ENCODE data around the gene DPH5. TPM values are rescaled to one million over a fixed set of nuclear protein-coding genes. Genes with fewer than 3 reads are reported as not detected.
A peak's percentile ranks its signal among the peaks of the same experiment; 100 is the strongest.
"Not testable (repeated sequence)": the region's sequence is repeated elsewhere in the genome, so short reads cannot be mapped to it uniquely, and the experiment has no call there.

DPH5 gene
- total and polyA plus RNA-seq, 2 experiments from 2014 or later = 24.1 to 26.6 TPM

DNA sequence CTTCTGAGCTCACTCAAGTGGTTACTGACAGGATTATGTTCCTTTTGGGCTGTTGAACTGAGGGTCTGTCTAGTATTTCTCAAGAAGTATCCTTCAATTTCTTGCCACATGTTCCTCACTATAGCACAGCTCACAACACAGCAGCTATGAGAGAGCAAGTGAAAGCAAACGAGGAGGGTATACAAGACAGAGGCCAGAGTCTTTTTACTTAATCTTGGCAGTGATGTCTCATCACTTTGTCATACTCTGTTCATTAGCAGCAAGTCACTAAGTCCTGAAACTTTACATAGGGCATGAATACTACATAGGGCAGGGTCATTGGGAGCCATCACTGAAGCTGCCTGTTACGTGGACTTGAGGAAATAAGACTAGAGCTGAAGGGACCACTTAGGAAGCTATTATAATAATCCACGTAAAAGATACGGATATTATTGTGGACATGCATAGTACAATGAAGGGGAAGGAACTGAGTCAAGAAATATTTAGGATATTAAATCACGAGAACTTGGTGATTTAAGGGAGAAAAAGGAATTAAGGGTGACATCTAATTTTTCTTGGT lies 66.0 kb downstream of the DPH5 start:
- H3K4me1 ChIP-seq (ENCODE audit: insufficient read depth) = peaks cover 33% of the 10 kb centered on the region
- 74% methylated on average over 5 of the region's 5 CpGs for WGBS, 2 experiments (ENCODE audit: low coverage in 1 of 2, low lambda C conversion rate in 2 of 2, missing lambda C conversion rate in 2 of 2)
- in situ Hi-C loops (cut with MboI) = no loop called here
- no peak overlapping the region for H3K4me3 ChIP-seq
- H3K9ac ChIP-seq = no peak overlapping the region
- H3K9me2 ChIP-seq (ENCODE audit: insufficient read depth) = no peaks in the 10 kb centered on the region
- peak; percentile 46 for DNase-seq
- no peak overlapping the region for H3K27ac ChIP-seq
- no peaks in the 10 kb centered on the region for H3K27me3 ChIP-seq (replicated peaks; ENCODE audit: insufficient read depth)
- no peaks in the 10 kb centered on the region for H4K20me1 ChIP-seq (ENCODE audit: insufficient read depth)
- peaks cover 68% of the 10 kb centered on the region for H3K79me2 ChIP-seq (ENCODE audit: insufficient read depth)
- H3K36me3 ChIP-seq (ENCODE audit: low read depth) = peaks cover 27% of the 10 kb centered on the region
- no peaks in the 10 kb centered on the region for H3K9me3 ChIP-seq (ENCODE audit: low read depth)
- peaks cover 20% of the 10 kb centered on the region for H3F3A ChIP-seq (ENCODE audit: insufficient read depth)
- TF ChIP-seq EZH2phosphoT487 (IDR thresholded peaks at IDR 0.05; ENCODE audit: insufficient read depth, low read depth) (no peak), EZH2 (IDR thresholded peaks at IDR 0.05; ENCODE audit: insufficient read depth, poor library complexity, severe bottlenecking) (no peak)
- H3K4me2 ChIP-seq (ENCODE audit: unreplicated experiment) = no peak overlapping the region
- no peak overlapping the region for H2AFZ ChIP-seq

- WGBS, 2 experiments (ENCODE audit: low coverage in 1 of 2, low lambda C conversion rate in 2 of 2, missing lambda C conversion rate in 2 of 2) = 0 to 5% methylated on average over 1 of the region's 1 CpG
- Histone ChIP-seq H3K4me1 (ENCODE audit: insufficient read depth) (peaks cover 47% of the 10 kb centered on the region), H3K79me2 (ENCODE audit: insufficient read depth) (peaks cover 55% of the 10 kb centered on the region), H3K4me3 (peak overlapping the region; percentile 61), H2AFZ (no peak overlapping the region), H3K9me3 (ENCODE audit: low read depth) (no peaks in the 10 kb centered on the region), H3F3A (ENCODE audit: insufficient read depth) (peaks cover 42% of the 10 kb centered on the region), H3K27ac (peak overlapping the region; percentile 60), H3K4me2 (ENCODE audit: unreplicated experiment) (peak overlapping the region; percentile 97), H3K9ac (peak overlapping the region; percentile 38), H3K9me2 (ENCODE audit: insufficient read depth) (no peaks in the 10 kb centered on the region), H3K36me3 (ENCODE audit: low read depth) (peaks cover 12% of the 10 kb centered on the region; the same call in 1 of the 2 replicates), H3K27me3 (replicated peaks; ENCODE audit: insufficient read depth) (no peaks in the 10 kb centered on the region), H4K20me1 (ENCODE audit: insufficient read depth) (no peaks in the 10 kb centered on the region)
- DNase-seq = peak; percentile 94
- TF ChIP-seq EZH2 (IDR thresholded peaks at IDR 0.05; ENCODE audit: insufficient read depth, poor library complexity, severe bottlenecking) (no peak), EZH2phosphoT487 (IDR thresholded peaks at IDR 0.05; ENCODE audit: insufficient read depth, low read depth) (no peak)
- in situ Hi-C loops (cut with MboI) = no loop called here
Measured at GRCh38 chr1:100955322-100955721, 70.3 kb downstream of the DPH5 start.

DNA sequence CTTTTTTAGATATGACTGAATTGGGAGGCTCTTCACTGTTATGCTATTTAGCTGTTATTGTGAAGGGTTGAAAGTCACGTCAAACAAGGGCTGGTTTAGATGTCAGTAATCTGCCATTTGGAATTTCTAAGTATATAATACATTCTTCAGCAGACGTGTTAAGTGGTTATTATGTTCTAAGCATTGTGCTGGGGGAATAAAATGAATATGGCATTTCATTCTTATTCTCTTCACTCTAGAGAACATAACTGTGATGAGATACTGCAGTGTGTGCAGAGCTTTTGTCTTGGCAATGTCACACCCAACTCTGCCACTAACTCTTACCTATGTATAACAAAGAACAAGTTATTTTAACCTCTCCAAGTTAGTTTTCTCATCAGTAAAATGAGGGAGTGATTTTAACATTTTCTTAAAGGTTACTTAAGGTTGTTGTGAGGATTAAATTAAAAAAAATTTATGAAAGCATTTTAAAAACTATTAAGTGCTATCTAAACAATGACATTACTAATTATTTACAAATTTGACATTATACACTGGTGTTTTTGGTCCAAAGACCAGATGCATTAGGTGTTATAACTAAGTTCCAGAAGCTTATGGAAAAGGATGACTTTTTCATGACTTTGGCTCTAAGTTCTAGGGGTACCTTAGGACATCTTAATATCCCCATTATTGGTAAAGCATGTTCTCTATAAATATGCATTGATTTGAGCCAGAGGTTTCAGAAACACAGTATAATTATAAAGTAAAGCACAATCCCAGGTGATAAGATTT lies 71.4 kb downstream of the DPH5 start:
- no peak overlapping the region for H3K27ac ChIP-seq
- WGBS, 2 experiments (ENCODE audit: low coverage in 1 of 2, low lambda C conversion rate in 2 of 2, missing lambda C conversion rate in 2 of 2) = 95 to 98% methylated on average over 2 of the region's 2 CpGs
- DNase-seq = no peak
- peaks cover 58% of the 10 kb centered on the region for H3K79me2 ChIP-seq (ENCODE audit: insufficient read depth)
- TF ChIP-seq EZH2phosphoT487 (IDR thresholded peaks at IDR 0.05; ENCODE audit: insufficient read depth, low read depth) = no peak
- no peak for TF ChIP-seq EZH2 (IDR thresholded peaks at IDR 0.05; ENCODE audit: insufficient read depth, poor library complexity, severe bottlenecking)
- no peak overlapping the region for H2AFZ ChIP-seq
- H3F3A ChIP-seq (ENCODE audit: insufficient read depth) = peaks cover 38% of the 10 kb centered on the region
- H3K27me3 ChIP-seq (replicated peaks; ENCODE audit: insufficient read depth) = no peaks in the 10 kb centered on the region
- peaks cover 39% of the 10 kb centered on the region for H3K4me1 ChIP-seq (ENCODE audit: insufficient read depth)
- in situ Hi-C loops (cut with MboI) = no loop called here
- H3K9me2 ChIP-seq (ENCODE audit: insufficient read depth) = no peaks in the 10 kb centered on the region
- no peak overlapping the region for H3K4me2 ChIP-seq (ENCODE audit: unreplicated experiment)
- no peaks in the 10 kb centered on the region for H3K9me3 ChIP-seq (ENCODE audit: low read depth)
- H4K20me1 ChIP-seq (ENCODE audit: insufficient read depth) = no peaks in the 10 kb centered on the region
- H3K36me3 ChIP-seq (ENCODE audit: low read depth) = peaks cover 12% of the 10 kb centered on the region; the same call in 1 of the 2 replicates
- H3K9ac ChIP-seq = no peak overlapping the region
- H3K4me3 ChIP-seq = no peak overlapping the region

DNA sequence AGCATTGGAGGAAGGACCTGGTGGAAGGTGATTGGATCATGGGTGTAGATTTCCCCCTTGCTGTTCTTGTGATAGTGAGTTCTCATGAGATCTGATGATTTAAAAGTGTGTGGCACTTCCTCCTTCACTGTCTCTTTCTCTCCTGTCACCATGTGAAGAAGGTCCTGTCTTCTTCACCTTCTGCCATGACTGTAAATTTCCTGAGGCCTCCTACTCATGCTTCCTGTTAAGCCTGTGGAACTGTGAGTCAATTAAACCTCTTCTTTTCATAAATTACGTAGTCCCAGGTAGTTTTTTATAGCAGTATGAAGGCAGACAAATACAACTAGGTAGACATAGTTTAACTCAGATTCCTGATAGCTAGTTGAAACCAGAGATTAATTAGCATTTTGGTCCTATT lies 72.6 kb downstream of the DPH5 start:
- WGBS, 2 experiments (ENCODE audit: low coverage in 1 of 2, low lambda C conversion rate in 2 of 2, missing lambda C conversion rate in 2 of 2) = 86 to 92% methylated on average over 1 of the region's 1 CpG

More for the DNA sequence above, 72.6 kb downstream of the DPH5 start:
- H4K20me1 ChIP-seq (ENCODE audit: insufficient read depth); H3K4me3 ChIP-seq; in situ Hi-C loops (cut with MboI); H2AFZ ChIP-seq; H3K9ac ChIP-seq; H3K9me3 ChIP-seq (ENCODE audit: low read depth); H3K4me2 ChIP-seq (ENCODE audit: unreplicated experiment); H3K9me2 ChIP-seq (ENCODE audit: insufficient read depth); DNase-seq; H3K27me3 ChIP-seq (replicated peaks; ENCODE audit: insufficient read depth); H3K27ac ChIP-seq: not testable (repeated sequence)
- H3K79me2 ChIP-seq (ENCODE audit: insufficient read depth) = peaks cover 57% of the 10 kb centered on the region
- peaks cover 16% of the 10 kb centered on the region; the same call in 1 of the 2 replicates for H3K36me3 ChIP-seq (ENCODE audit: low read depth)
- peaks cover 39% of the 10 kb centered on the region for H3K4me1 ChIP-seq (ENCODE audit: insufficient read depth)
- H3F3A ChIP-seq (ENCODE audit: insufficient read depth) = peaks cover 38% of the 10 kb centered on the region

Measured in GM23248 (cell line).